ENCODE measurements around the gene HOXA5. TPM values are rescaled to one million over a fixed set of nuclear protein-coding genes. Genes with fewer than 3 reads are reported as not detected.

HOXA5 gene
- total RNA-seq, 1 experiment from 2014 or later = 6.7 TPM

DNA sequence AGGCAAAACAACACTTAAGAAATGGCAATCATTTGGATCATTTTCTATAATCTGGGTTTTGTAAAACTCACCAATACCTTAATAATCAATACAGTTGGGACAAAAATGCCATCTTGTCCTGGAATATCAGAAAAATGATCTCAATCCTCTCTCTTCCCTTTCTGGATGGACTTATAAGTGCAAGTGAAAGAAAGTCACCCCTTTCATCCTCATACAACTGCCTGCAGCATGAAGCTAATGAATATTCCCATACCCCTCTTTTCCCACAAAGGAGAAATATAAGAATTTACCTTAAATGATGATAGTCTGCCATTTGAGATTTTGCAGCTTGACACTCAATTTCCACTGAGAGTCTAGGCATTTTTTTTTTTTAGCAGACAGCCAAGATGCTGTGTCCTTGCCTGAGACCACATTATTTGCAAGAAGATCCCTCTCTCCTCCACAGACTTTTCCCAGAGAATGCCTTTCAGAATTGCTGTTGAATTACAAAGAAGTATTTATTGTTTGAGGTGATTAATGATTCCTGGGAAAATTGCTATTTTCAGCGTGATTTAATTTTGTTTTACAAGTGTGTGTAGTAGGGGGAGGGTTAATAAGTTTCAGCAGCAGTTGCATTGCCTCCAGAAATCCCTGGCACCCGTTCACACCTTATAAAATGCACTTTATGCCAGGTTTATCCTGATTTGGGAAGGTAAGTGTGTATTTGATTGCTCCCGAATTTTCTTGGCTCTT, 16.7 kb downstream of the HOXA5 start:
- ATAC-seq (no peak), DNase-seq (ENCODE audit: low read depth, low spot score) (no peak)
- Histone ChIP-seq H3K27me3 (ENCODE audit: insufficient read depth, low read length) (peaks cover 32% of the 10 kb centered on the region), H3K27ac (ENCODE audit: low read depth, low read length) (no peak overlapping the region), H3K79me2 (ENCODE audit: insufficient read depth, low read length) (no peaks in the 10 kb centered on the region), H2AFZ (ENCODE audit: low read depth, low read length, poor library complexity, severe bottlenecking) (no peak overlapping the region), H3K4me3 (replicated peaks in 1 of 2; ENCODE audit: low read depth in 1 of 2, low read length in 2 of 2) (no peak overlapping the region), H4K20me1 (ENCODE audit: insufficient read depth) (no peaks in the 10 kb centered on the region), H3K9me2 (ENCODE audit: insufficient read depth) (no peaks in the 10 kb centered on the region), H3K36me3 (ENCODE audit: control insufficient read depth in 1 of 2, insufficient read depth in 2 of 2, low read length in 2 of 2) (no peaks in the 10 kb centered on the region), H3K4me1 (ENCODE audit: control insufficient read depth in 1 of 2, insufficient read depth in 2 of 2, low read length in 2 of 2) (peaks cover 26 to 70% of the 10 kb centered on the region in 2 experiments), H3K9me3 (ENCODE audit: control insufficient read depth in 1 of 2, insufficient read depth in 1 of 2, low read depth in 1 of 2, low read length in 2 of 2) (no peaks in the 10 kb centered on the region), H3K9ac (ENCODE audit: low read length) (no peak overlapping the region), H3K4me2 (ENCODE audit: low read length) (no peak overlapping the region)
- intact Hi-C loops (cut with micrococcal nuclease) = no loop called here
- ChIA-PET RAD21 (ENCODE audit: low non-redundant PET in 1 of 2, low total read pairs in 2 of 2, uncharacterized antibody in 2 of 2, unreplicated experiment in 2 of 2) (no interaction called here), POLR2A (no interaction called here), CTCF (no interaction called here)
- BruUV-seq (replicated peaks) = no TSS peak
- TF ChIP-seq TCF7L2 (IDR thresholded peaks at IDR 0.05; ENCODE audit: borderline replicate concordance, extremely low read depth, insufficient read depth, insufficient read length) (no peak), FOSL1 (IDR thresholded peaks at IDR 0.05; ENCODE audit: low read depth) (no peak), EZH2phosphoT487 (IDR thresholded peaks at IDR 0.05; ENCODE audit: borderline replicate concordance) (no peak), CBX3 (IDR thresholded peaks at IDR 0.05; ENCODE audit: low read depth) (no peak)
- TF ChIP-seq, protein P1, sequence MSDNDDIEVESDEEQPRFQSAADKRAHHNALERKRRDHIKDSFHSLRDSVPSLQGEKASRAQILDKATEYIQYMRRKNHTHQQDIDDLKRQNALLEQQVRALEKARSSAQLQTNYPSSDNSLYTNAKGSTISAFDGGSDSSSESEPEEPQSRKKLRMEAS (IDR thresholded peaks at IDR 0.05) = no peak
- TF ChIP-seq, protein P2, sequence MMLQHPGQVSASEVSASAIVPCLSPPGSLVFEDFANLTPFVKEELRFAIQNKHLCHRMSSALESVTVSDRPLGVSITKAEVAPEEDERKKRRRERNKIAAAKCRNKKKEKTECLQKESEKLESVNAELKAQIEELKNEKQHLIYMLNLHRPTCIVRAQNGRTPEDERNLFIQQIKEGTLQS (IDR thresholded peaks at IDR 0.05) = no peak
- TF ChIP-seq, protein P3, sequence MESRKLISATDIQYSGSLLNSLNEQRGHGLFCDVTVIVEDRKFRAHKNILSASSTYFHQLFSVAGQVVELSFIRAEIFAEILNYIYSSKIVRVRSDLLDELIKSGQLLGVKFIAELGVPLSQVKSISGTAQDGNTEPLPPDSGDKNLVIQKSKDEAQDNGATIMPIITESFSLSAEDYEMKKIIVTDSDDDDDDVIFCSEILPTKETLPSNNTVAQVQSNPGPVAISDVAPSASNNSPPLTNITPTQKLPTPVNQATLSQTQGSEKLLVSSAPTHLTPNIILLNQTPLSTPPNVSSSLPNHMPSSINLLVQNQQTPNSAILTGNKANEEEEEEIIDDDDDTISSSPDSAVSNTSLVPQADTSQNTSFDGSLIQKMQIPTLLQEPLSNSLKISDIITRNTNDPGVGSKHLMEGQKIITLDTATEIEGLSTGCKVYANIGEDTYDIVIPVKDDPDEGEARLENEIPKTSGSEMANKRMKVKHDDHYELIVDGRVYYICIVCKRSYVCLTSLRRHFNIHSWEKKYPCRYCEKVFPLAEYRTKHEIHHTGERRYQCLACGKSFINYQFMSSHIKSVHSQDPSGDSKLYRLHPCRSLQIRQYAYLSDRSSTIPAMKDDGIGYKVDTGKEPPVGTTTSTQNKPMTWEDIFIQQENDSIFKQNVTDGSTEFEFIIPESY (IDR thresholded peaks at IDR 0.05; ENCODE audit: extremely low read depth, insufficient replicate concordance, low read length) = no peak
- TF ChIP-seq, protein P4, sequence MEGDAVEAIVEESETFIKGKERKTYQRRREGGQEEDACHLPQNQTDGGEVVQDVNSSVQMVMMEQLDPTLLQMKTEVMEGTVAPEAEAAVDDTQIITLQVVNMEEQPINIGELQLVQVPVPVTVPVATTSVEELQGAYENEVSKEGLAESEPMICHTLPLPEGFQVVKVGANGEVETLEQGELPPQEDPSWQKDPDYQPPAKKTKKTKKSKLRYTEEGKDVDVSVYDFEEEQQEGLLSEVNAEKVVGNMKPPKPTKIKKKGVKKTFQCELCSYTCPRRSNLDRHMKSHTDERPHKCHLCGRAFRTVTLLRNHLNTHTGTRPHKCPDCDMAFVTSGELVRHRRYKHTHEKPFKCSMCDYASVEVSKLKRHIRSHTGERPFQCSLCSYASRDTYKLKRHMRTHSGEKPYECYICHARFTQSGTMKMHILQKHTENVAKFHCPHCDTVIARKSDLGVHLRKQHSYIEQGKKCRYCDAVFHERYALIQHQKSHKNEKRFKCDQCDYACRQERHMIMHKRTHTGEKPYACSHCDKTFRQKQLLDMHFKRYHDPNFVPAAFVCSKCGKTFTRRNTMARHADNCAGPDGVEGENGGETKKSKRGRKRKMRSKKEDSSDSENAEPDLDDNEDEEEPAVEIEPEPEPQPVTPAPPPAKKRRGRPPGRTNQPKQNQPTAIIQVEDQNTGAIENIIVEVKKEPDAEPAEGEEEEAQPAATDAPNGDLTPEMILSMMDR (IDR thresholded peaks at IDR 0.05 in 2 of 3, conservative IDR thresholded peaks at IDR 0.05 in 1 of 3; ENCODE audit: borderline replicate concordance in 1 of 3, insufficient read depth in 1 of 3, low read depth in 2 of 3, low read length in 2 of 3) = no peak
